ENCODE data around the gene UST.

- TF ChIP-seq CTCF (optimal IDR thresholded peaks at IDR 0.05 in 1 of 3, IDR thresholded peaks at IDR 0.05 in 1 of 3, conservative IDR thresholded peaks at IDR 0.05 in 1 of 3; ENCODE audit: extremely low read depth in 1 of 3, insufficient read depth in 2 of 3, low read length in 3 of 3) = no peak
- TF ChIP-seq EZH2 (IDR thresholded peaks at IDR 0.05; ENCODE audit: low read length) = no peak
These were observed 127.0 kb downstream of the UST start for GRCh38 chr6:148873868-148874267.
